H1 (cell line): Measurements from ENCODE around the gene FOXK1. TPM values are rescaled to one million over a fixed set of nuclear protein-coding genes. Genes with fewer than 3 reads are reported as not detected.

ENCODE experiments used
- ASH2L ChIP-seq: fragments of 200-600, 300-600 bp; sonication (generic); IDR thresholded peaks from one replicate; pipeline ENCODE4 v1.7.1; 2017; ENCODE audit warnings: low read length
- BACH1 ChIP-seq: IDR thresholded peaks from 2 replicates; pipeline ENCODE4 v1.6.1; 2012; ENCODE audit warnings: low read length, improper control_type of control experiment
- BCL11A ChIP-seq, 2 experiments: IDR thresholded peaks; one replicate each; pipeline ENCODE4 v1.6.1; 2011; ENCODE audit warnings: low read depth in 2 of 2, low read length in 2 of 2, mild to moderate bottlenecking in 2 of 2
- CBX5 ChIP-seq: fragments of 300-800, 300-1000 bp; sonication (generic); IDR thresholded peaks from 2 replicates; pipeline ENCODE4 v1.7.1; 2016; ENCODE audit warnings: antibody characterized with exemption, low read length, low read depth
- CBX8 ChIP-seq: fragments of 300-800, 300-1000 bp; sonication (generic); IDR thresholded peaks from 2 replicates; pipeline ENCODE4 v1.7.1; 2016; ENCODE audit warnings: low read depth, low read length, borderline replicate concordance
- CREB1 ChIP-seq: IDR thresholded peaks from 2 replicates; pipeline ENCODE4 v1.6.1; 2012; ENCODE audit warnings: inconsistent platforms
- EGR1 ChIP-seq: IDR thresholded peaks from 2 replicates; pipeline ENCODE4 v1.6.1; 2011; ENCODE audit warnings: low read depth, low read length, borderline replicate concordance
- GABPA ChIP-seq: IDR thresholded peaks from 2 replicates; pipeline ENCODE4 v1.6.1; 2011; ENCODE audit warnings: mild to moderate bottlenecking, low read length, moderate library complexity, borderline replicate concordance; ENCODE audit not compliant: insufficient read depth
- JUND ChIP-seq: IDR thresholded peaks from 2 replicates; pipeline ENCODE4 v1.6.1; 2011; ENCODE audit warnings: mild to moderate bottlenecking, improper control_type of control experiment, low read length
- KDM4A ChIP-seq: IDR thresholded peaks from one replicate; pipeline ENCODE4 v1.7.1; 2012; ENCODE audit warnings: low read depth, mild to moderate bottlenecking, moderate library complexity, low read length, inconsistent platforms; ENCODE audit not compliant: severe bottlenecking
- KDM5A ChIP-seq: fragments of 200-600 bp; IDR thresholded peaks from 2 replicates; pipeline ENCODE4 v1.7.1; 2012; ENCODE audit warnings: mild to moderate bottlenecking, low read length, inconsistent platforms, mixed read lengths
- MAFK ChIP-seq: IDR thresholded peaks from 2 replicates; pipeline ENCODE4 v1.6.1; 2012; ENCODE audit warnings: low read depth, mild to moderate bottlenecking, improper control_type of control experiment, low read length
- PHF8 ChIP-seq: fragments of 200-600 bp; sonication (generic); conservative IDR thresholded peaks from 2 replicates; pipeline ENCODE4 v1.7.1; 2012; ENCODE audit warnings: low read depth, mild to moderate bottlenecking, inconsistent platforms, low read length, moderate library complexity
- RAD21 ChIP-seq, 2 experiments: IDR thresholded peaks in 1 of 2; conservative IDR thresholded peaks in 1 of 2; 2 replicates each; pipeline ENCODE4 v1.6.1; 2011; ENCODE audit warnings: low read depth in 2 of 2, low read length in 2 of 2, improper control_type of control experiment in 1 of 2, inconsistent platforms in 1 of 2, mild to moderate bottlenecking in 1 of 2, moderate library complexity in 1 of 2
- RNF2 ChIP-seq: fragments of 200-900, 300-1000 bp; sonication (generic); IDR thresholded peaks from 2 replicates; pipeline ENCODE4 v1.7.1; 2016; ENCODE audit warnings: borderline replicate concordance, low read depth, mild to moderate bottlenecking, antibody characterized with exemption, low read length; ENCODE audit not compliant: poor library complexity, severe bottlenecking; ENCODE audit errors: missing control alignments
- RXRA ChIP-seq: IDR thresholded peaks from 2 replicates; pipeline ENCODE4 v1.6.1; 2011; ENCODE audit warnings: low read depth, mild to moderate bottlenecking, low read length, moderate library complexity; ENCODE audit not compliant: insufficient read depth
- SIN3A ChIP-seq, 2 experiments: IDR thresholded peaks in 1 of 2; conservative IDR thresholded peaks in 1 of 2; 2 replicates each; pipeline ENCODE4 v1.6.1; 2011 to 2012; ENCODE audit warnings: low read length in 2 of 2, improper control_type of control experiment in 1 of 2, low read depth in 1 of 2, mild to moderate bottlenecking in 1 of 2
- YY1 ChIP-seq: IDR thresholded peaks from 2 replicates; pipeline ENCODE4 v1.6.1; 2011; ENCODE audit warnings: low read depth, mild to moderate bottlenecking, low read length
- polyA plus RNA-seq, 7 experiments: library from polyadenylated mRNA; depleted of rRNA in 3 of 7; stranded (reverse) in 5 of 7; unstranded in 2 of 7; fragments of >200 nt in 5 of 7; fragments of 200-250 nt in 2 of 7; gene quantifications; 1 replicate in 5 of 7; 2 replicates in 1 of 7; 4 replicates in 1 of 7; pipeline versions ENCODE4 v1.2.1 to v1.2.3, GENCODE V29; 2011 to 2013; ENCODE audit warnings: missing spikeins in 2 of 7, mixed read lengths in 2 of 7
- total RNA-seq: library from RNA; stranded (reverse); fragmentation: NEBNext Ultra II Directional; extraction: Animal tissue kit (Norgen Biotek cat#: 25700); gene quantifications from 2 replicates; pipeline ENCODE4 v1.2.1, GENCODE V29; 2021
- TF ChIP-seq, protein P1 (sequence below): IDR thresholded peaks from 2 replicates; pipeline ENCODE4 v1.6.1; 2011; ENCODE audit warnings: low read depth, mild to moderate bottlenecking, low read length; ENCODE audit not compliant: insufficient read depth

The FOXK1 gene
- total and polyA plus RNA-seq, 2 of the 8 experiments (the other 6 are each of a cell fraction or from before 2014, with no cell fraction given) = 2.0 to 8.5 TPM

DNA sequence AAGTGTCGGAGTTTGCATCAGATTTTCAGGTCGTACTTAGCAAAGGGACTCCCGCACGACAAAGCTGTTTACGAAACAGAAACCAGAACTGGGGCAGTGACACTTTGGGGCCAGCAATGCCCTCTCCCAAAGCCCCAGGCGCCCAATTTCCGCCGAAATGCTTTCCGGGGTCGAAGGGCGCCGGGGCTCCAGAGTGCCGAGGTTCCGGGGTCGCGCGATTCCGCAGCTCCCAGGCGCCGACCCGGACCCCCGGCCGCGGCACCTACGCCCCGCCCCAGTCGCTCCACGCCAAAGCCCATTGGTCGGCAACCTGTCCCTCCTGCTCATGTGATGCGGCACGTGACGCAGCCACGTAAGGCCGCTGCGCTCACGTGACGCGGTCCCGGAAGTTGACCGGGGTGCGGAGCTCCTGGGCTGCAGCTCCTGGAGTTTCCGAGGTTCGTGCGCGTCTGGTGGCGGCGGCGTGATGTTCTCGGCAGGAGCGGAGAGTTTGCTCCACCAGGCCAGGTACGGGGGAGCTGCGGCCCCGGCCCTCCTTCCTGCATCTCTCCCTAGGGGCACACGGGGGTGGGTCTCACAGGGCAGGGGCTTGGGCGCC is 93.3 kb downstream of the FOXK1 start, which contains the start of gene AP5Z1 (continued):
- TF ChIP-seq CBX5 (no peak), CBX8 (no peak), EGR1 (no peak), KDM4A (peak; percentile 49), YY1 (no peak), KDM5A (peak; percentile 86), GABPA (0 out of 2 replicates have a peak, but pooled peaks have one; percentile 58), PHF8 (peak; percentile 87), BCL11A (IDR thresholded peaks at IDR 0.05; ENCODE audit: low read depth in 2 of 2, low read length in 2 of 2) (no peak), MAFK (no peak), SIN3A (conservative IDR thresholded peaks at IDR 0.05 in 1 of 2, IDR thresholded peaks at IDR 0.05 in 1 of 2; ENCODE audit: low read depth in 1 of 2, low read length in 2 of 2) (peak; percentile 97 to 99), RXRA (no peak), BACH1 (no peak), JUND (peak; percentile 29; the same call in 1 of the 2 replicates), CREB1 (peak; percentile 92), RNF2 (no peak), ASH2L (peak; percentile 47), RAD21 (IDR thresholded peaks at IDR 0.05 in 1 of 2, conservative IDR thresholded peaks at IDR 0.05 in 1 of 2; ENCODE audit: low read depth in 2 of 2, low read length in 2 of 2) (no peak; a peak in 1 of 4 replicates)
- TF ChIP-seq, protein P1, sequence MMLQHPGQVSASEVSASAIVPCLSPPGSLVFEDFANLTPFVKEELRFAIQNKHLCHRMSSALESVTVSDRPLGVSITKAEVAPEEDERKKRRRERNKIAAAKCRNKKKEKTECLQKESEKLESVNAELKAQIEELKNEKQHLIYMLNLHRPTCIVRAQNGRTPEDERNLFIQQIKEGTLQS = peak; percentile 100
- TF ChIP-seq, all 59 proteins: peak for 28
